HCT116 (cell line): Measurements from ENCODE around the gene PKP3.

Experiments used
- CEBPB ChIP-seq: IDR thresholded peaks from 2 replicates; pipeline ENCODE4 v1.6.1; 2012; ENCODE audit warnings: low read depth
- CTCF ChIP-seq, 3 experiments: fragments of 200-600 bp in 1 of 3; sonication (generic) in 1 of 3; IDR thresholded peaks in 2 of 3; conservative IDR thresholded peaks in 1 of 3; 2 replicates each; pipeline ENCODE4 v1.5.1; 2012 to 2017; ENCODE audit warnings: low read depth in 2 of 3, low read length in 2 of 3, antibody characterized with exemption in 1 of 3, borderline replicate concordance in 1 of 3, control low read depth in 1 of 3, mild to moderate bottlenecking in 1 of 3, mixed read lengths in 1 of 3, mixed run types in 1 of 3, moderate library complexity in 1 of 3; ENCODE audit not compliant: insufficient read depth in 1 of 3
- EZH2 ChIP-seq: fragments of 200-600 bp; sonication (generic); IDR thresholded peaks from 2 replicates; pipeline ENCODE4 v1.6.1; 2017; ENCODE audit warnings: antibody characterized with exemption, mixed run types
- JUND ChIP-seq: IDR thresholded peaks from 2 replicates; pipeline ENCODE4 v1.6.1; 2012
- MAX ChIP-seq: IDR thresholded peaks from 2 replicates; pipeline ENCODE4 v1.6.1; 2012
- POLR2A ChIP-seq: IDR thresholded peaks from 2 replicates; pipeline ENCODE4 v1.7.0; 2011; ENCODE audit warnings: borderline replicate concordance; ENCODE audit not compliant: insufficient read depth, insufficient read length; ENCODE audit errors: extremely low read depth
- RAD21 ChIP-seq: IDR thresholded peaks from 2 replicates; pipeline ENCODE4 v1.6.1; 2012; ENCODE audit warnings: low read depth, mild to moderate bottlenecking
- REST ChIP-seq: IDR thresholded peaks from 2 replicates; pipeline ENCODE4 v1.6.1; 2012; ENCODE audit warnings: low read depth
- SP1 ChIP-seq: IDR thresholded peaks from 2 replicates; pipeline ENCODE4 v1.6.1; 2012; ENCODE audit warnings: low read depth
- ZNF274 ChIP-seq: fragments of 200-500 bp; sonication (Bioruptor generic); IDR thresholded peaks from 2 replicates; pipeline ENCODE4 v1.6.1; 2014; ENCODE audit warnings: mild to moderate bottlenecking, low read depth, low read length, inconsistent platforms

GRCh38 chr11:417652-418342 is 23.8 kb downstream of the PKP3 start:
- TF ChIP-seq POLR2A (no peak), CTCF (IDR thresholded peaks at IDR 0.05 in 2 of 3, conservative IDR thresholded peaks at IDR 0.05 in 1 of 3; ENCODE audit: borderline replicate concordance in 1 of 3, insufficient read depth in 1 of 3, low read depth in 2 of 3, low read length in 2 of 3) (no peak), CEBPB (no peak), REST (no peak), RAD21 (no peak), ZNF274 (no peak), EZH2 (no peak), JUND (no peak), MAX (no peak), SP1 (no peak)
